K562 treated with DMSO at 1 percent for 4 hours (cell line): ENCODE data around the gene CELA3B. TPM values are rescaled to one million over a fixed set of nuclear protein-coding genes. Genes with fewer than 3 reads are reported as not detected.

Experiments
- total RNA-seq: library from RNA; unstranded; fragments of 300-600 nt; gene quantifications from 2 replicates; pipeline ENCODE4 v1.2.3, GENCODE V29; 2022; ENCODE audit not compliant: insufficient read depth

Gene CELA3B
- total RNA-seq: not detected in 2 replicates

GRCh38 chr1:21976703-21977239 is at the start of gene CELA3B:
CELA3B (plus strand) TSS chr1:21977022; CDS start chr1:21977040, 18 bp downstream.

GRCh38 chr1:21937034-21937371 is 39.8 kb upstream of the CELA3B start, which contains the start of gene HSPG2:
HSPG2 (minus strand) TSS chr1:21937310; CDS start chr1:21937217, 93 bp downstream.

GRCh38 chr1:22001409-22001808 is 24.6 kb downstream of the CELA3B start, which contains the start of gene CELA3A:
CELA3A (plus strand) TSS chr1:22001657; CDS start chr1:22001675, 18 bp downstream.

Other genes starting within 250 kb of the CELA3B start
- gene USP48, start 193.9 kb upstream of the CELA3B start, total RNA-seq: 68.5 and 79.3 TPM in 2 replicates
- 2.5 TPM in 1 of 2 replicates, not detected in the other for gene LDLRAD2, start 164.8 kb upstream of the CELA3B start, total RNA-seq
- 76.8 and 114 TPM in 2 replicates for gene HSPG2, start 39.7 kb upstream of the CELA3B start, total RNA-seq
- gene CELA3A, start 24.6 kb downstream of the CELA3B start, total RNA-seq: not detected in 2 replicates
- gene CDC42, start 75.7 kb downstream of the CELA3B start, total RNA-seq: 103 and 120 TPM in 2 replicates
- not detected in 2 replicates for gene WNT4, start 166.1 kb downstream of the CELA3B start, total RNA-seq